KMS-11 (cell line): ENCODE results near the gene RAI1.

Experiments used
- H2AFZ ChIP-seq: fragments of 200-600 bp; sonication (generic); 2 replicates; pipeline ENCODE4 v1.6.1; 2016; ENCODE audit warnings: antibody characterized with exemption, mixed run types, low read depth
- H3K27ac ChIP-seq: fragments of 200-600 bp; sonication (generic); 2 replicates; pipeline ENCODE4 v1.6.1; 2016; ENCODE audit warnings: mild to moderate bottlenecking, mixed run types
- H3K27me3 ChIP-seq: fragments of 200-600 bp; sonication (generic); 2 replicates; pipeline ENCODE4 v1.6.1; 2017; ENCODE audit warnings: mild to moderate bottlenecking, low read depth, mixed run types, moderate library complexity; ENCODE audit not compliant: insufficient read depth
- H3K36me3 ChIP-seq: fragments of 200-600 bp; sonication (generic); 2 replicates; pipeline ENCODE4 v1.6.1; 2017; ENCODE audit warnings: mild to moderate bottlenecking, mixed run types; ENCODE audit not compliant: insufficient read depth
- H3K4me1 ChIP-seq: fragments of 200-600 bp; sonication (generic); 2 replicates; pipeline ENCODE4 v1.6.1; 2016; ENCODE audit warnings: mild to moderate bottlenecking, low read depth, mixed run types; ENCODE audit not compliant: poor library complexity, severe bottlenecking
- H3K4me2 ChIP-seq: fragments of 200-600 bp; sonication (generic); 2 replicates; pipeline ENCODE4 v1.7.0; 2016; ENCODE audit warnings: mild to moderate bottlenecking, mixed run types
- H3K4me3 ChIP-seq: fragments of 200-600 bp; sonication (generic); IDR thresholded peaks from 2 replicates; pipeline ENCODE4 v1.6.1; 2017; ENCODE audit warnings: low read depth, low read length, mixed read lengths; ENCODE audit not compliant: insufficient read depth
- H3K79me2 ChIP-seq: fragments of 200-600 bp; sonication (generic); 2 replicates; pipeline ENCODE4 v1.6.1; 2016; ENCODE audit warnings: low read depth, mixed run types; ENCODE audit not compliant: insufficient read depth
- H3K9ac ChIP-seq: fragments of 200-600 bp; sonication (generic); 2 replicates; pipeline ENCODE4 v1.6.1; 2016; ENCODE audit warnings: mild to moderate bottlenecking, mixed run types
- H4K20me1 ChIP-seq: fragments of 200-600 bp; sonication (generic); 2 replicates; pipeline ENCODE4 v1.6.1; 2016; ENCODE audit warnings: mild to moderate bottlenecking, mixed run types; ENCODE audit not compliant: insufficient read depth
- TF ChIP-seq, protein P1 (sequence below): fragments of 200-600 bp; sonication (generic); conservative IDR thresholded peaks from 2 replicates; pipeline ENCODE4 v1.6.1; 2017; ENCODE audit warnings: low read depth, mild to moderate bottlenecking, antibody characterized with exemption, low read length, moderate library complexity, mixed read lengths

RAI1 gene

DNA sequence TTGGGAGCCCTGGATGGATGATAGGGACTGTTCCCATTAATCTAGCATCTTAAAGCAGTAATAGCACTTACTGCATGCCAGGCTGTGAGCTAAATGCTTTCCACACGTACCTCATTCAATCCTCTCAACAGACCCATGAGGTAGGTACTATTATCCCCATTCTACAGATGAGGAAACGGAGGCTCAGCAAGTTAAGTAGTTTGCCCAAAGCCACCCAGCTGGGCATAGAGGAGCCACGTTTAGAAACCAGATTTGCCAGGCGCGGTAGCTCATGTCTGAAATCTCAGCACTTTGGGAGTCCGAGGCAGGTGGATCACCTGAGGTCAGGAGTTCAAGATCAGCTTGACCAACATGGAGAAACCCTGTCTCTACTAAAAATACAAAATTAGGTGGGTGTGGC is 2.0 kb upstream of the RAI1 start:
- H3K27ac ChIP-seq = no peak overlapping the region
- TF ChIP-seq, protein P1, sequence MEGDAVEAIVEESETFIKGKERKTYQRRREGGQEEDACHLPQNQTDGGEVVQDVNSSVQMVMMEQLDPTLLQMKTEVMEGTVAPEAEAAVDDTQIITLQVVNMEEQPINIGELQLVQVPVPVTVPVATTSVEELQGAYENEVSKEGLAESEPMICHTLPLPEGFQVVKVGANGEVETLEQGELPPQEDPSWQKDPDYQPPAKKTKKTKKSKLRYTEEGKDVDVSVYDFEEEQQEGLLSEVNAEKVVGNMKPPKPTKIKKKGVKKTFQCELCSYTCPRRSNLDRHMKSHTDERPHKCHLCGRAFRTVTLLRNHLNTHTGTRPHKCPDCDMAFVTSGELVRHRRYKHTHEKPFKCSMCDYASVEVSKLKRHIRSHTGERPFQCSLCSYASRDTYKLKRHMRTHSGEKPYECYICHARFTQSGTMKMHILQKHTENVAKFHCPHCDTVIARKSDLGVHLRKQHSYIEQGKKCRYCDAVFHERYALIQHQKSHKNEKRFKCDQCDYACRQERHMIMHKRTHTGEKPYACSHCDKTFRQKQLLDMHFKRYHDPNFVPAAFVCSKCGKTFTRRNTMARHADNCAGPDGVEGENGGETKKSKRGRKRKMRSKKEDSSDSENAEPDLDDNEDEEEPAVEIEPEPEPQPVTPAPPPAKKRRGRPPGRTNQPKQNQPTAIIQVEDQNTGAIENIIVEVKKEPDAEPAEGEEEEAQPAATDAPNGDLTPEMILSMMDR = no peak
- no peak overlapping the region for H3K9ac ChIP-seq
- no peaks in the 10 kb centered on the region for H3K27me3 ChIP-seq
- peaks cover 28% of the 10 kb centered on the region for H3K4me1 ChIP-seq
- H3K4me3 ChIP-seq = no peak overlapping the region
- peaks cover 16% of the 10 kb centered on the region for H3K79me2 ChIP-seq
- H3K36me3 ChIP-seq = no peaks in the 10 kb centered on the region
- no peak overlapping the region for H2AFZ ChIP-seq
- no peak overlapping the region for H3K4me2 ChIP-seq
- H4K20me1 ChIP-seq = no peaks in the 10 kb centered on the region

DNA sequence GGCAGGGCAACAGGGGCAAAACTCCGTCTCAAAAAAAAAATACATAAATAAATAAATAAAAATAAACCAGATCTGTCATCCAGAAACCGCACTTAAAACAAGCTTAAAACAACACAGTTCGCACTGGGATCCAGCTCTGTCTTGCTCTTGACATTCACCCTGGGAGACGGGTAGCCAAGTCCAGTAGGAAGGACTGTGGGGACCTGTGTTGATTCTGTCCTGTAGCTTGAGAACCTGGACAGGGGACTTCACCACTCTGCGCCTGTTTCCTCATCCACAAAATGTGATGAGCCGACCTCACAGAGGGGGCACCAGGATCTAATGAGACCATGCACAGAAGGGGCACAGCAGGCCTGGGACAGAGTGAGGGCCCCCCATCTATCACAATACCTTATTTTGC is 1.5 kb upstream of the RAI1 start:
- Histone ChIP-seq H3K79me2 (peaks cover 20% of the 10 kb centered on the region), H3K9ac (no peak overlapping the region), H4K20me1 (no peaks in the 10 kb centered on the region), H3K4me3 (no peak overlapping the region), H3K27me3 (no peaks in the 10 kb centered on the region), H2AFZ (no peak overlapping the region), H3K4me1 (peaks cover 31% of the 10 kb centered on the region), H3K36me3 (no peaks in the 10 kb centered on the region), H3K4me2 (no peak overlapping the region), H3K27ac (no peak overlapping the region)
- TF ChIP-seq, protein P1 = no peak

DNA sequence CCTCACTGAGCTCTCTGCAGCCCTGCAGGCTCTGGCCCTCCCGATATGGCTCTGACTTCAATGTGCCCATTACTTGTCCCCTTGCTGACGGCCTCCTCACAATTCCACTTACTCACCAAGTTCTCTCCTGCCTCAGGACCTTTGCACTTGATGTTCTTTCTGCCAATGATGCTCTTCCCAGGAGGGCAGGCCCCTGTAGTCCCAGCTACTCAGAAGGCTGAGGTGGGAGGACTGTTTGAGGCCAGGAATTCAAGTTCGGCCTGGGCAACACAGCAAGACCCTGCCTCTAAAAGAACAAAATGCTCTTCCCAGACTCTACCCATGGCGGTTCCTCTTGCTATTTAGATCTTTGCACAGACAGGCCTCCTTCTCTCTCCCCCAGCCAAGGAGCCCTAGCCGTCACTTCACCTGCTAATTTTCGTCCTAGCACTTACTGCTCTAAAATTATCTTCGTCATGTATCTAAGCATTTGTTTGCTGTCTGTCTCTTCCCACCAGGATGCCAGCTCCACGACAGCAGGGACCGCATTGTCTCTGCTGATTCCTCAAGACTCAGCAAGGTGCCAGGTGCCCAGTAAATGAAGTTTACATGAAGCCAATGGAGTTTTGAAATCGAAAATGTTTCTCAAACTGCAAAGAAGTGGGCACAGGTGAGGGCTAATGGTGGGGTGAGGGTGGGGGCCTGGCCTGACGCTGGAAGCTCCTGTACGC is 626 bp upstream of the RAI1 start:
- Histone ChIP-seq H3K9ac (no peak overlapping the region), H2AFZ (peak overlapping the region; percentile 40)

DNA sequence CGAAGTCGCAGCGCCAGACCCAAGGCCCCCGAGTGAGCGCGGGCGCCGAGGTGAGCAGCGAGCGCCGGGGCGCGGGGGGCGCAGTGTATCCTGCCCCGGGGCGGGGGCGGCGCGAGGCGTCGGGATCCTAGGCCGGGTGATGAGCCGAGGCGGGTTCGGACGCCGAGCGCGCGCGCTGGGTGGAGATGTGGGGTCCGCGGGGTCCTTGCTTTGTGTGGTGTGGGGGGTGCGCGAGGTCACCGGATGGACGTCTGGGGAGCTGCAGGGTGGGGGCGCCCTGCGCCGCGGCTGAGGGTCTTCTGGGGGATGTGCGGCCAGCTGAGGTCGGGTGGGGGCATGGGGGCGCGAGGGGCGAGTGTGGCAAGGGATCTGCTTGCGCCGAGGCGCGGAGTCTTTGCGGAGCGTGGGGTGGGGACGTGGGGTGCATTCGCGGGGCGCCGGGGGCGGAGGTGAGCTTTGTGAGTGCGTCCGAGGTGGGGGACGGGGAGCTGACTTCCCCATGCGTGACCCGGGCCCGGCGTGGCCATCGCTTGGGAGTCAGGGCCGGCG is 560 bp downstream of the RAI1 start:
- H2AFZ ChIP-seq = 0 out of 2 replicates have a peak overlapping the region, but pooled peaks have one; percentile 44
- TF ChIP-seq, protein P1 = no peak
- no peaks in the 10 kb centered on the region for H4K20me1 ChIP-seq
- H3K4me3 ChIP-seq = no peak overlapping the region
- H3K79me2 ChIP-seq = peaks cover 35% of the 10 kb centered on the region
- H3K4me1 ChIP-seq = peaks cover 22% of the 10 kb centered on the region
- no peaks in the 10 kb centered on the region for H3K36me3 ChIP-seq
- peak overlapping the region; percentile 93 for H3K9ac ChIP-seq
- H3K27me3 ChIP-seq = no peaks in the 10 kb centered on the region
- H3K27ac ChIP-seq = peak overlapping the region; percentile 85
- H3K4me2 ChIP-seq = no peak overlapping the region

More for the DNA sequence above, 626 bp upstream of the RAI1 start:
- H4K20me1 ChIP-seq = no peaks in the 10 kb centered on the region
- TF ChIP-seq, protein P1 = 0 out of 2 replicates have a peak, but pooled peaks have one; percentile 41
- H3K4me3 ChIP-seq = no peak overlapping the region
- H3K27ac ChIP-seq = no peak overlapping the region
- H3K4me1 ChIP-seq = peaks cover 34% of the 10 kb centered on the region
- no peaks in the 10 kb centered on the region for H3K27me3 ChIP-seq
- H3K4me2 ChIP-seq = 0 out of 2 replicates have a peak overlapping the region, but pooled peaks have one; percentile 33
- H3K79me2 ChIP-seq = peaks cover 29% of the 10 kb centered on the region
- H3K36me3 ChIP-seq = no peaks in the 10 kb centered on the region
